HFFc6 (cell line): ENCODE results near the gene SEC61A2. TPM values are rescaled to one million over a fixed set of nuclear protein-coding genes. Genes with fewer than 3 reads are reported as not detected.

Experiments
- DNase-seq: peaks from one replicate; pipeline ENCODE4 v3.0.0-alpha.2; 2018
- H3K27ac Mint-ChIP-seq: 2 replicates; pipeline ENCODE4 v1.8.0; 2020; ENCODE audit warnings: mild to moderate bottlenecking, mixed read lengths
- H3K27me3 Mint-ChIP-seq: 2 replicates; pipeline ENCODE4 v1.8.0; 2021; ENCODE audit warnings: mild to moderate bottlenecking, moderate library complexity, mixed read lengths; ENCODE audit not compliant: insufficient read depth
- H3K36me3 Mint-ChIP-seq: 2 replicates; pipeline ENCODE4 v1.8.0; 2021; ENCODE audit warnings: low read depth, mixed read lengths
- H3K4me1 Mint-ChIP-seq: 2 replicates; pipeline ENCODE4 v1.8.0; 2020; ENCODE audit warnings: low read depth, mixed read lengths
- H3K4me3 Mint-ChIP-seq: 2 replicates; pipeline ENCODE4 v1.8.0; 2020; ENCODE audit warnings: mild to moderate bottlenecking, moderate library complexity, mixed read lengths
- H3K9me3 Mint-ChIP-seq: 2 replicates; pipeline ENCODE4 v1.8.0; 2020; ENCODE audit warnings: mild to moderate bottlenecking, mixed read lengths
- CTCF ChIP-seq: fragments of 200-600 bp; sonication (generic); IDR thresholded peaks from 2 replicates; pipeline ENCODE4 v1.5.0; 2021; ENCODE audit warnings: antibody characterized with exemption, mild to moderate bottlenecking
- total RNA-seq, 6 experiments: library from RNA; stranded (reverse); fragmentation: NEBNext Ultra II Directional; extraction: Animal tissue kit (Norgen Biotek cat#: 25700); gene quantifications; 2 replicates in 1 of 6; 3 replicates in 5 of 6; pipeline ENCODE4 v1.2.3, GENCODE V29; 2021

Gene SEC61A2
- total RNA-seq, 6 experiments from 2014 or later = 9.3 to 11.2 (median 10.6) TPM

- no peak overlapping the region for H3K27ac Mint-ChIP-seq
- no peak for DNase-seq
- peaks cover 16% of the 10 kb centered on the region for H3K36me3 Mint-ChIP-seq
- H3K4me1 Mint-ChIP-seq = no peaks in the 10 kb centered on the region
- H3K4me3 Mint-ChIP-seq = no peak overlapping the region
- no peaks in the 10 kb centered on the region for H3K9me3 Mint-ChIP-seq
- no peaks in the 10 kb centered on the region for H3K27me3 Mint-ChIP-seq
- TF ChIP-seq CTCF = no peak
These were observed 15.8 kb upstream of the SEC61A2 start for GRCh38 chr10:12113627-12114026.

GRCh38 chr10:12121673-12122072 is 7.8 kb upstream of the SEC61A2 start:
- Mint-ChIP-seq H3K27me3 (no peaks in the 10 kb centered on the region; the same call in 1 of the 2 replicates), H3K4me3 (no peak overlapping the region), H3K27ac (no peak overlapping the region), H3K4me1 (peaks cover 8% of the 10 kb centered on the region), H3K9me3 (no peaks in the 10 kb centered on the region), H3K36me3 (peaks cover 22% of the 10 kb centered on the region)
- DNase-seq = no peak
- no peak for TF ChIP-seq CTCF

- Mint-ChIP-seq H3K4me1 (peaks cover 21% of the 10 kb centered on the region), H3K27me3 (no peaks in the 10 kb centered on the region; the same call in 1 of the 2 replicates), H3K9me3 (no peaks in the 10 kb centered on the region), H3K36me3 (peaks cover 4% of the 10 kb centered on the region), H3K27ac (peak overlapping the region; percentile 60), H3K4me3 (peak overlapping the region; percentile 93)
- DNase-seq = peak; percentile 69
- peak; percentile 78 for TF ChIP-seq CTCF
These were observed 878 bp downstream of the SEC61A2 start for GRCh38 chr10:12130237-12130872.

- DNase-seq = no peak
- no peaks in the 10 kb centered on the region for H3K27me3 Mint-ChIP-seq
- no peak overlapping the region for H3K27ac Mint-ChIP-seq
- H3K9me3 Mint-ChIP-seq = no peaks in the 10 kb centered on the region
- H3K36me3 Mint-ChIP-seq = peaks cover 6% of the 10 kb centered on the region
- TF ChIP-seq CTCF = no peak
- peaks cover 4% of the 10 kb centered on the region for H3K4me1 Mint-ChIP-seq
- no peak overlapping the region for H3K4me3 Mint-ChIP-seq
These were observed 6.2 kb downstream of the SEC61A2 start for GRCh38 chr10:12135631-12136030.

GRCh38 chr10:12140038-12140437 is 10.6 kb downstream of the SEC61A2 start:
- Mint-ChIP-seq H3K4me3 (no peak overlapping the region), H3K9me3 (no peaks in the 10 kb centered on the region), H3K27ac (no peak overlapping the region), H3K36me3 (peaks cover 15% of the 10 kb centered on the region), H3K27me3 (no peaks in the 10 kb centered on the region; the same call in 1 of the 2 replicates), H3K4me1 (no peaks in the 10 kb centered on the region)
- DNase-seq = no peak
- no peak for TF ChIP-seq CTCF
